Measurements from ENCODE around the gene PLEKHA7.

- TF ChIP-seq CTCF (IDR thresholded peaks at IDR 0.05) (no peak), EP300 (IDR thresholded peaks at IDR 0.05) (no peak), POLR2AphosphoS5 (IDR thresholded peaks at IDR 0.05) (no peak), POLR2A (IDR thresholded peaks at IDR 0.05) (no peak)
Measured at GRCh38 chr11:16873289-16873688, 140.9 kb downstream of the PLEKHA7 start.

Measured in suprapubic skin (tissue), 4 donors.